HG02970 (cell line): ENCODE results near the gene RYR3.

Source experiments
- ATAC-seq: cut with Tn5 transposase; IDR thresholded peaks from one replicate; pipeline ENCODE4 v1.9.1; 2021; ENCODE audit warnings: mild to moderate bottlenecking, moderate library complexity, moderate number of reproducible peaks; ENCODE audit not compliant: unreplicated experiment, low FRiP score

The RYR3 gene

DNA sequence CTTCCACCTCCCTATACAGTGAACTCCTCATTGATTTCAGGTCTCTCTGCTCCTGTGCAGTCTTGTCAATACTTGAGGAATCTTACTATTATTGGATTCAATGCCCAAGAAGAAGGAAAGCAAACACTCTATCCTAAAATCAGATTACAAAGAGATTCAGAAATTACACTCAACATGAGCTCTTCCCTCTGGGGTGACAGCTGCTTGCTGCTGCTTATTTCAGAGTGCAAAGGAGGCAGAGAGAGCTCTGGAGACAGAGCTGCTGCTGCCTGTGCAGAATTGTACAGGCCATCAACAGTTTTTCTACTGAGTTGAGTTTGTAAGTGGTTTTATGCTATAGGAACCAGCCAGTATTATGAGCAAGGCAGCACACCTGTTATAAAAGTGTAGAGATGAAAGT, 7.1 kb downstream of the RYR3 start:
- ATAC-seq = no peak

- ATAC-seq = no peak
Observed at GRCh38 chr15:33320017-33320416, 9.2 kb downstream of the RYR3 start.

DNA sequence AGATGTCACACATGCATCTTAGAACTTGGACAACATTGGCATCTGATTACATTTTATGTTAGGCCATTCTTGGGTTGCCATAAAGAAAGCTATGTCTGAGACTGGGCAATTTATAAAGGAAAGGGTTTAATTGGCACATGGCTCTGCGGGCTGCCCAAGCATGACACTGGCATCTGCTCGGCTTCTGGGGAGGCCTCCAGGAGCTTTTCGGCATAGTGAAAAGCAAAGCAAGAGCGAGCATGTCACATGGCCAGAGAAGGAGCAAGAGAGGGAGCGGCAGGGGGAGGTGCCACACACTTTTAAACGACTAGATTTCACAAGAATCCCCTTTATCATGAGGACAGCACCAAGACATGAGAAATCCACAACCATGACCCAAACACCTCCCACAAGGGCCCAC, 11.3 kb downstream of the RYR3 start:
- no peak for ATAC-seq

GRCh38 chr15:33324609-33325008, 13.8 kb downstream of the RYR3 start:
- ATAC-seq = no peak

DNA sequence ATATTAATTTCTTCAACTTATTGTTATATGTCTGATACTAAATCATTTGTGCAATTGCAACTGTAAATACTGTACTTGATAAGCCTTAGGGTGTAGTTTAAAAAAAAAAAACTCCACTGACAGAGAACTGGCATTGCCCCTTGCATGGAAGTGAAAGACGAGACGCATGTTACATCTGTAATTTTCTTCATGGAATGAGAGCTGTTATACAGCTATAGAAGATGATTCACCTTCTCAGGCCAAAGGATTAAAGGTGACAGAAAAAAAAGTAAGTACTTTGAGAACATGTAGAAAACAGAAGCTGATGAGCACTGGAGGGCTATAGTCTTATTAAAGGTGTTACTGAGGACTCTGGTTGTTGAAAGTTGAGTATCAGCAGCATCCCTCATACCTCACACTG, 16.1 kb downstream of the RYR3 start:
- ATAC-seq = no peak

- no peak for ATAC-seq
Observed at GRCh38 chr15:33328106-33328505, 17.3 kb downstream of the RYR3 start.

DNA sequence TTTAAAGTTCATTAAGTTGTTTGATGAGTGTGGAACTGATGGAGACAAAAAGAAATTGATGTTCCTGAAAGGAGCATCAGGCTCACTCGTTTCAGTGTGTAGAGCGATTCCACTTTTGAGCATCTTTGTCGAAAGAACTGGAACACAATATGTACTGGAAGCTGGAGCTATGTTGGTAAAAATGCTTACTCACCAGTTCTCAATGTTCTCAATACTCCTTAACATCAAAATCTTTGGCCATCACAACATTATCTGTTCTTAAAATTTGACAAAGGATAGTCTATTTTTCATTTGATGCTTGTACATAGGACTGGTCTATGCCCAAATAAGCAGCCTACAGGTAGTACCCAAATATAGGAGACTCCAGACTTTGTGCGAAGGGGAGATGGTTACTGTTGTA, 18.7 kb downstream of the RYR3 start:
- ATAC-seq = no peak

GRCh38 chr15:33330931-33331330, 20.2 kb downstream of the RYR3 start:
- ATAC-seq = no peak

GRCh38 chr15:33341953-33342352, 31.2 kb downstream of the RYR3 start:
- ATAC-seq = no peak

DNA sequence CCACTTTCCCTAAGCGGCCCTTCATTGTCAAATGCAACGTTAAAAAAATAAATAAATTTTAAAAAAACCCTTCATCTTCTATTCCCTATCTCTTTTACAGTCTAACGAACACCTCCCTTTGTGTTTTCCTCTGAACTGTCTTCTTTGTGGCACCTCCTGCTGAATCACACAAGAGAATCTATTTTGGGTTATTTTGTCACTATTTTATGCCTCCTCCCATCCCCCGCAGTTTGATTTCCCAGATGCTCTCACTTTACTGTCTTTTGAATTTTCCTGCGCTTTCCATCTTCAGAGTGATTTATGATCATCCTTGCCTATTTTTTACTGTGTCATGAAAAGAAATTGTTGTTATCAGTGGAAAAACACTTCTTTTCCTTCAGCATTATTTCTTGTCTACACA, 32.5 kb downstream of the RYR3 start:
- no peak for ATAC-seq

GRCh38 chr15:33344111-33344510, 33.3 kb downstream of the RYR3 start:
- ATAC-seq = no peak

- ATAC-seq = no peak
Observed at GRCh38 chr15:33344530-33344929, 33.8 kb downstream of the RYR3 start.

- ATAC-seq = no peak
Observed at GRCh38 chr15:33354411-33354810, 43.6 kb downstream of the RYR3 start.

GRCh38 chr15:33357845-33358244, 47.1 kb downstream of the RYR3 start:
- ATAC-seq = no peak

DNA sequence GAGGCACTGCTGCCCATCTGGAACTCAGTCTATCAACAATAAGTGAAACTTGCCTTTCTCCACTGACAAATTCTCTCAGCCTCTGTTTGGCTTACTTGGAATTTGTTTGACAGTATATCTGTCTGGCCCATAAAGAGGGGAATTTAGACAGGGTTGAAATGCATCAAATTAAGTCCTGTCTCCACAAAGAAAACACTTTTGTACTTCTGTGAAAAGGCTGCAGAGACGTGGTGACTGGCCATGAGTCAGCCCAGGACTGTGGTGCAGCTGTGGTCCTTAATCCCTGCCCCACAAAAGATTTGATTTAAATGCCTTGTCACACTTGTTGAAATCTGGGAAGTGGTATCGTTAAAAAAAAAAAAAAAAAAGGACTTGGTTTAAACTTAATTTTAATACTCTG, 47.5 kb downstream of the RYR3 start:
- no peak for ATAC-seq

DNA sequence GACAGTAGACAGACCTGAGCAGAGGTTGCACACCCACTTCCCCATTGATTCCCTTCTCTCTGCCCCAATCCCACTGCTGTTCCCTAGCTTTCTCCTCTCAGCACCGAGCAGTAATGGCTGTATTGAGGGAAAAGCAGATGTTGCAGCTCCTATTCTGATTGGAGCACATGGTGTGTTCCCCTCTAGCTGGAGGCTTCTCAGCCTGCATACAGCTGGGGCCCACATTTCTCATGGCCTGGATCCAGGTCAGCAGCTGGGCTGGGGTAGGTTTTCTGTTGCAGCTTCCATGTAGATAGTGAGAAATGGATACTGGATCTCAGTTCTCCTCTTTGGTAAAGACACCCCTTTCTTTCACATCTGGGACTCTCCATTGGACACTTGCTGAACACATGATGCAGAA, 50.1 kb downstream of the RYR3 start:
- no peak for ATAC-seq

GRCh38 chr15:33369941-33370622, 59.3 kb downstream of the RYR3 start:
- no peak for ATAC-seq

DNA sequence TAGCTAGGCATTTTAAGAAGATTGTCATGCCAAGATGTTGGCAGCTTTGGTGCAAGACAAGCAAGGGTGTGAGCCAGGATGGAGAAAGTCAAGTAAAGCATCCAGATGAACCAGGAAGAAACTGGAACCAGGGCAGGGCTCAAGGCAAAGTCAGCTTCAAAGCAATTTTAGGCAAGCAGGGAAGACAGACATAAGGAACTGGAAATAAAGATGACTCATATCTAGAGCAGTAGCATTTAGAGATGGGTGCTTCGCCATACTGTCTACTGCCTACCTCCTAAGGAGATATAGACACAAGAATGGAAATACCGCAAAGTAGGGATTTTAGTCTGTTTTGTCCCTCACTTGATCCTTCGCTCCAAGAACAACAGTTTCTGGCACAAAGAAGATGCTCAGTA, 59.9 kb downstream of the RYR3 start:
- no peak for ATAC-seq

GRCh38 chr15:33371159-33371558, 60.4 kb downstream of the RYR3 start:
- no peak for ATAC-seq

GRCh38 chr15:33374226-33374914, 63.6 kb downstream of the RYR3 start:
- no peak for ATAC-seq

DNA sequence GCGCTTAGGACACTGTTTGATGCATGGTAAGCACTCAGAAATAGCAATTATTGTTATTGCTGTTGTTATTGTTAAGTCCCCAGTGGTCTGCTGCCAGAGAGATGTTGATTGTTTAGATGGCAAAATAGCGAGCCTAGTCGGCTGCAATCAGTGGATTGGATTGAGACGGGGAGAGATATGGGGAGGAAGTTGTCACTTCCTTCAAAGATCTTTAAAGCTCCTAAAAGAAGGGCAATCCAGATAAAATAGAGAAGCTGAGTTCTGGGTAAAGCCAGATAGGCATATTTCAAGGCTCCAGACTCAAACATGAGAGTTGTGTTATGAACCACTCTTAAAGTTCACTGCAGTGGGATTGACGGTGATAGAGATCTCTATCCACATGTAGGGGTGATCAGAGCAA, 64.5 kb downstream of the RYR3 start:
- no peak for ATAC-seq

DNA sequence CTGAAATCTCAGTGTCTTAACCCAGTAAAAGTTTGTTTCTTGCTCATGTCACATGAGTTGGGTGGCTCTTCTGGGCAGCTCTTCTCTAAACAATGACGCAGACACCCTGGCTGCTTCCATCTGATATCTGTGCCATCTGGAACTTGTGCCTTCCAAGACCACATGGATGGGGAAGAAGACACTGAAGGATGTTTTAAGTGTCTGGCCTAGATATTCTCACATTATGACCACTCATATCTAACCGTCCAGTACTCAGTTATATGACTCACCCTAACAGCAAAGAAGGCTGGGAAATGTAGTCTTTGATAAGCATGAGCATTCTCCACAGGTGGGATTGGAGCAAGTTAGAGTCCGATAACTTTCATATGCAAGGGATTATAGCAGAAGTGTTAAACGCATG, 66.4 kb downstream of the RYR3 start:
- ATAC-seq = no peak
